T-helper 22 cell (primary cell): ENCODE measurements around the gene B3GALT6.

Source experiments
- DNase-seq: peaks from one replicate; pipeline ENCODE4 v3.0.0-alpha.2; 2020; ENCODE audit warnings: low read depth

B3GALT6 gene

DNA sequence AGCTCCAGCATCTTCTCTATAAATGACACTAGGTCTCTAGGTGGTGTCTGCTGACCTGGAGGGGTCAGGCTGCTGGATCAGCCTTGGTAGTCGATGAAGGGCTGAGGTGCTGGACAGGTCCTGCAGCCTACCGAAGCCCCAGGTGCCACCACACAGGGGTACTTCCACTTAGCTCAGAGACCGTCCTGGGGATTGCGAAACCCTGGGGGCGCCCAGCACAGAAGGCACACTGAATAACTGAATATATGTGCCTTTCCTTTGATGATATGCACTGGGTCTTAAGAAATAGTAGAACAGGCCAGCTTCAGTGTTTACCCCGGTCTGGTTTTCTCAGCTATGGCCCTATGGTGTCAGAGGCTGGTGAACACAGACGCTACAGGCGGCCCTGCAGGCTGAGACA is 30.7 kb downstream of the B3GALT6 start:
- DNase-seq, result no peak

DNA sequence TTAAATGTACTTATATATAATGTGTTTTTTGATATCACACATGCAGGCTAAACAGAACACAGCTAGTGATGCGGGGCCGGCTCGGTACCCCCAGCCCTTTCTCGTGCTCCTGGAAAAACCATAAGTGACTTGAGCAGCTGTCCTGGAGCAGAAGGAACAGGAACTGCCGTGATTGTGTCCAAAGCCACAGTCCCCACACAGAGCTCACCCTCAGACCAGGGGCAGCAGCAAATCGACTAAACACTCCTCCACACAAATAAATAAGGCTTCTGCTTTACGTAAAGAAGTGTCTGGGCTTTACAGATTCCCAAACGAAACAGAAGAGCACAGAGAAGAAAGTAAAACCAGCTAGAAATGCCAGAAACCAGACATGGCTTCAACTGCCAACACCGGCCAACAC is 32.0 kb downstream of the B3GALT6 start:
- DNase-seq, result no peak

DNA sequence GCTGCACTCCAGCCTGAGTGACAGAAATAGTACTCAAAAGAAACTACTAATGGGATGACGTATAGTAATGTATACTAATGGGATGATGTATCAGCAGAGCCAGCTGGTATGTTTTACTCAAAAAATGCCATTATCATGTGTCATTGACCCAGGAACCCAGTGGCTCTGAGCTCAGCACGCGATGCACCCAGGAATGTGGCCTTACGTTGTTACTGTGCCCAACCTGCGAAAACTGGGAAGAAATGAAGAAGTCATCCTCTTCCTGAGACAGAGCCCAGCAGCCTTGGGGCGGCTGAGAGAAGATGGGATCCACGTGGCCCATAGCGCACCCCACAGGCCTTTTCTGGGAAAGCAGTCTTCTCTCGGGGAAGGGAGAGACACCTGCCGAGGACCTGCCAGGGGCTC is 32.8 kb downstream of the B3GALT6 start:
- no peak for DNase-seq

DNA sequence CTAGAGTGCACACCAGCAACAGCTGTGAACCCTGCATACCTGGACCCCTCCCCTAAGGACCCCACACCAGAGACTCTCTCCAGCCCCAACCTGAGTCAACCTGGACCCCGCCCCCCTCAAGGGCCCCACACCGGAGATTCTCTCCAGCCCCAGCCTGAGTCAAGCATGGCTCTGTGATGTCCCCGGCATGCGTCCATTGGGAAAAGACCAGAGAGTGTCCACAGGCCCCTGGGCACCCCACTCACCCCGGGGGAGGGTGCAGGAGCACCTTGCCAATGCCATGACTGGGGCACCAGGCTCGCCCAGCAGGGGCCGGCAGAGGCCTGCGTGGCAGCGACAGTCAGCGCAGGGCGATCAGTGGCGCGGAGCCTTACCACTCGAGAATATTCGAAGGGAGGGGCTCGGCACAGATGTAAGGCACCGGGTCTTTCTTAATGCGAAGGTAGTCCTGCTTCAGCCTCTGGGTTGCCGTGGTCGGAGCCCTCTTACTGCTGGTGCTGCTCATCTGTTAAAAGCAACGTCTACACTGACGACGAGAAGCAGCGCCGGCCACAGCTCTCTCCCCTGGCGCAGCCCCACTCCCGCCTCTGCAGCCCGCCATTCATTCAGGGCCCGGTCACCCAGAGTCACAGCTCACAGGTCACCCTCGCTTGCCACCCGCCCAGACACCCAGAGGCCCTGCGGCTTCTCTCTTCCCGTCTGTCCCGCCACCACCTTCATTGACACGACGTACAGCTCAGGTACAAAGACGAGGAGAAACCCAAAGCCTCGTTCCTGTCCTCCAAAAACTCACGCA is 35.6 kb downstream of the B3GALT6 start:
- no peak for DNase-seq

DNA sequence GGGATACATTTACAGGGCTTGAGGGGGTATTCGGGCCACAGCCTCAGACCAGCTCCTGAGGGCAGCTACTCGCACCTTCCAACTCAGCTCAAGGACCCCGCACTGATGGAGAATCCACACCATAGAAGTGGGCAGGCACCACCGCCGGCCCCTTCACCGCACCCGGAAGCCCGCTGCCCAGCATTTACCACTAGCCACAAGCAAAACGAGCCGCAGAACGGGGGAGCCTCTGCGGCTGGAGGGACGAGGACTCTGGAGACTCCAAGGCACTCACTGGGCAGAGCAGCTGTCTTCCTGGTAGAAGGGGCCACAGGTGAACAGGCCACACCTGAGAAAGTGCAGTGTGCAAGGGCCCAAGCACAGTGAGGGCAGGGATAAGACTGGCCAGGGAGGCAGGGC is 36.2 kb downstream of the B3GALT6 start:
- DNase-seq, result no peak

DNA sequence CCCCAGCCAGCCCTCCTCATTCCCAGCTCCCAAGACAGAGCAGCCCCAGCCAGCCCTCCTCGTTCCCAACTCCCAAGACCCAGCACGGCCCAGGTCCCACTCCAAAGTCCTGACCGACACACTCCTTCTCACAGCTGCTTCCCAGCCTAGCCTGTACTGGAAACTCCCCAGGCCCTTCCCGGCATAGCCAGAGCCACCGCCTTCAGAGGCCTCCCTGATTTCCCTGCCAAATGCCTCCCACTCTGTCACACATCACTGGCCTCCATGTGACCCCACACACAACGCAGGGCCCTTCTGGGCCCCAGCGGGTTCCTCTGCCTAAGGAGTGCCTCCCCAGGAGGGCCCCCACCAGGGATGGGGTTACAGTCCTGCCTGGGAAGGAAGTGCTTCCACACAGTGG is 38.8 kb downstream of the B3GALT6 start:
- DNase-seq, result no peak

DNA sequence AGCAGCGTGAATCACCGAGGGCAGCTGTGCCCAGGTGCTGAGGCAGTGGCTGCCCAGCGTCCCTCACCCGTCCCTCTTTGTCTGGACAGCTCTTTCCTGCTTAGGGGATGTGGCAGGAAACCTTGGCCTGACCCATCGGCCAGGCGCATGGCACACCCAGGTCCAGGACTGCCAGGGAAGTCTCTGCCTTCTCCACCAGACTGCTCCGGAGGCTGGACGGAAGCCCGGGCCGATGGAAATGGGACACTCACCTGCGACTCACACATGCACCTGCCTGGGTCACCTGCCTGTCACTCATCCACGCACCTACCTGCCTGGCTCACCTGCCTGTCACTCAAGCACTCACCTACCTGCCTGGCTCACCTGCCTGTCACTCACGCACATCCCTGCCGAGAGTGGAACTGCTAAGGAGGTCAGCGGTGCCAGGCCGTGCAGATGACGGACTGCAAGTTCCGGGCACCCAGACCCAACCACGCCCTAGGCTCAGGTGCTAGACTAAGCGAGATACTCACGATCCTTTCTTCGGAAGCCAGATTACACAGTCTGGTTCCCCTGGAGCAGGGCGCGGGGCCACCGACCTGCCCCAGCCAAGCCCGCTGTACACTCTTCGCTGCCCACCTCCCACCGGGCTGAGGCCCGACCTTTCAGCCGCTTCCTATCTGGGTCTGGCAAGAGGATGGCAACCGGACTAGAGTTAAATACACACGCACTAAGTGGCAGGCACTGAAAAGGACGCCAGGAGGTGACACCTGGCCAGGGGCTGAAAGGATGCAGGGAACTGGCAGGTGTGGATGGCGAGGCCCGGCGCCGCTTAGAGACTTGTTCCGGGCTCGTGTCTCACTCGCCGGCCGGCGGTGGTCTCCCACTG is 40.5 kb downstream of the B3GALT6 start:
- no peak for DNase-seq

DNA sequence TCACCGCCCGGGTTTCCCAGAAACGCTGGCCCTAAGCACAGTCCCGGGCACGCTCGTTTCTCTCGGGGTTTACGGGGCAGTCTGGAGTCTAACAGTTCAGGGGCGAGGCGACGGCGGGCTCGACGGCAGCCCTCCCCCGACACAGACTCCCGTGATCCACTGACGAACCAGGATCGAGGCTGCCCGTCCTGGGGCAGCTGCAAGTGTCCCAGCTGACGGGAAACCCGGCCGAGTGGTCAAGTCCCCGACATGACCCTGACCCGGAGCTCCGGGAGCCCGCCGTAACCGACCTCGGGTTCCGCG is 41.1 kb downstream of the B3GALT6 start:
- no peak for DNase-seq

DNA sequence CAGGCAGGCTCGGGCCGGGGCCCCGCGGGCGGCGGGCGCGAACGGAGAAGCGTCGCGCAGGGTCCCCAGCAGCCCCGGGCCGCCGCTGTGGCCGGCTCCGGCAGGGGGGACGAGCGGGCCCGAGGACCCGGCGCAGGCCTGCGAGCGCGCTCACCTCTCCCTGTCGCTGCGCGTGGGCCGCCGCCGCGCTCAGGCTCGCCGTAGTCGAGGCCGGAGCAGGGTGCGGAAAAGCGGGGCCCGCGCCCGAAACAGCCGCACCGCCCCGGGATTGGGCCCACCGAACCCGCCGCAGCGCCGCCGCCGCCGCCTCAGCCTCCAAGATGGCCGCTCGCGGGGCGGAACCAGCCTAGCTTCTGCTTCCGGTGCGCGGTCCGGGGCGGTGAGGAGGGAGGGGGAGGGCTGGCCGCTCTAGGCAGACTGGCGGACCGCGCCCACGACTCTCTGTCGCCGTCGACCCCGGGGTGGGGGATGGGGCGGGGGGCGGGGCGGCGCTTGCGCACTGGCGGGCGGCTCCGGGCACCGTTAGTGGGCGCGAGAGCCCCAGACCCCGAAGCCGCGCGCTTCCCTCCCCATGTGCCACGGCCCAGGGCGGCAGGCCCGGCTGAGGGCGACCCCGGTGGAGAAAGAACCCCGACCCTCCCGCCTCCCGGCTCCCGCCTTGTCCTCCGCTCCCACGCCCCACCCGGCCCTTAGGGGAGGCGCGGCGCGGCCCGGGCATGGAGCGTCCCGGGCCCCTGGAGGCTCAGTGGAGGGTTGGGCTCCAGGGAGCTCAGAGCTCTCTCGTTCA is 41.7 kb downstream of the B3GALT6 start, which contains the start of gene UBE2J2:
UBE2J2 (minus strand) TSS at position 343 of the 787 bp plus-strand sequence. CDS start 5,862 bp downstream, outside the sequence.
- peak; percentile 92 for DNase-seq

DNA sequence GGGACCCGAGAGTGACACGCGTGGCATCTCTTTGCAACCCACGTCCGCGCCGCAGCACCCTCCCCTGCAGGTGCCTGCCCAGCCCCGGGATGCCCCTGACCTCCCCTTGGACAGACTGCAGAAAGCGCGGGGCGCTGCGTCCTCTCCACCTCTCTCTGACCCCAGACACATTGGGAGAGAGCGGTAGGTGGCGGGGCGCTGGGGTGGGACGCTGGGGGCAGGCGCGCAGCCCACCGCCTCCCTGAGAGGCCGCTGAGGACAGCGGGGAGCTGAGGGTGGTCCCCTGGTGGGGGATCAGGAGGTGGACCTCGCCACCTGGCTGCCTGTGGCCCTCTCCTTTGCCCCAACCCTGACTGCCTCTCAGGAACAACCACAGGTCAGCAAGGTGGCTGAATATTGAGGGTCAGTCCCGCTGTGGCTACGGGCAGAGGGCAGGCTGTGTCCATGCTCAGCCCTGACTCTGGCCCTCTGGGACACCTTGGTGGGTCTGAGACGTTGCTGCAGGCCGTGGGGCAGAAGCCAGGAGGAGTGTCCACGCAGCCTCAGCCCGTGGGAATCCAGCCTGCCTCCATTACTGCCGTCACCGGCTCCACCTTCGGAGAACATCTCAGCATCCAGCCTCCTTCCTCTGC is 42.4 kb downstream of the B3GALT6 start:
- no peak for DNase-seq

DNA sequence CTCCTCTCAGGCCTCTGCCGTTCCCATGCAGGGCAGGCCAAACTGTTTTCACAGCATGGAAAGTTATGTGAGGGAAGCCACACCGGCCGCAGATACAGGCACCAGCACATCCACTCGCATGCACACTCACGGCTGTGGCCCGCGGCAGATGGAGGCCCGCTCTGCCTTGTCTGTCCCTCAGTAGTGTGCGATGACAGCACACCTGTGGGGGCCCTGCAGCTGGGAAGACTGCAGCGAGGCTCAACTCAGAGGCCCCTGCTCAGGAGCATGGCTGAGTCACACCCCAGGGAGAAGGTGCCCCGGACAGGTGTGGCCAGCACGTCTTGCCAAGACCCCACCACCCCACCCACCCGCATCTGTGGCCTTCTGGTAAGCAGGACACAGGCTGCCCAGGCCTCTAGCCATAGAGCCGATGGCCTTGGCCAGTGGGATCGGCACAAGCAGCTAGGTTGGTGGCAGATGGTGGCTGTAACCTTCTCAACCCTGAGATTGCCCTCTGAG is 42.9 kb downstream of the B3GALT6 start:
- DNase-seq, result no peak

DNA sequence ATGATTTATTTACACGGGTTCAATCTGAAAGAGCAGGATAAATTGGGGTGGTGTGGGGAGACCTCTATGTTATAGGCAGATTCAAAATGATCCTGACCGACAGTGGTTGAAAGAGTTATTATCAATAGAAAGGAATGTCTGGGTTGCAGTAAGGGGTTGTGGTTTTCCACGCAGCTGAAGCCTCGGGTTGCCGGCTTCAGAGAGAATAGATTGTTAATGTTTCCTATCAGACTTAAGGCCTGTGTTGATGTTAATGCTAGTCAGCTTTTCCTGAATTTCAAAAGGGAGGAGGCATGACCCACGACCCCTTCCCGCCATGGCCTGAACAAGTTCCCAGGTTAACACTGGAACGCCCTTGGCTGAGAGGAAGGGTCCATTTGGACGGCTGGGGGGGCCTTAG is 43.8 kb downstream of the B3GALT6 start:
- DNase-seq, result no peak

DNA sequence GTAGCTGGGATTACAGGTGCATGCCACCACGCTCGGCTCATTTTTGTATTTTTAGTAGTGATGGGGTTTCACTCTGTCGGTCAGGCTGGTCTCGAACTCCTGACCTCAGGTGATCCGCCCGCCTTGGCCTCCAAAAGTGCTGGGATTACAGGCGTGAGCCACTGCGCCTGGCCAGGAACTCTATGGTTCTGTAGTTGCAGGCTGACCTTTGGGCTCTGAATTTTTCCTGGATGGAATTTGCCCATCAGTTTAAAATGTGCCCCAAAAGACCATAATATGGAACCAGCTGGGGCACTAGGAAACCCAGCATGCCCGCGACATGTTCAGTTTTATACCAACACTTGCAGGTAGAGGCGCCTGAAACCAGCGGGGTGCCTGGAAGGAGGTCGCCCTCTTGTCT is 46.6 kb downstream of the B3GALT6 start:
- DNase-seq, result no peak

DNA sequence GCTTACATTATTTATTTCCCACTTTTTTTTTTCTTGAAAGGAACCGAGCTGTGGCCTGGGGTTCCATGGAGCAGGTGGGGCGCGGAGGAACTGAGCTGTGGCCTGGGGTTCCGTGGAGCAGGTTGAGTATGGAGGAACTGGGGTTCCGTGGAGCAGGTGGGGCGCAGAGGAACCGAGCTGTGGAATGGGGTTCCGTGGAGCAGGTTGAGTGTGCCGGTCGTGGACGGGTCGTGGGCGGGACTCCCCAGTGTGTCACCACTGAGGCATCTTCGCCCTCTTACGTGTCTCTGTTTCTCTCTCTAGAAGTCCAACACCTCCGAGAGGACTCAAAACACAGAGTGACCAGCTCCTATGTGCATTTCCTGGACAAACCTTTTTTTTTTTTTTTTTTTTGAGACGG is 47.0 kb downstream of the B3GALT6 start:
- DNase-seq, result no peak

DNA sequence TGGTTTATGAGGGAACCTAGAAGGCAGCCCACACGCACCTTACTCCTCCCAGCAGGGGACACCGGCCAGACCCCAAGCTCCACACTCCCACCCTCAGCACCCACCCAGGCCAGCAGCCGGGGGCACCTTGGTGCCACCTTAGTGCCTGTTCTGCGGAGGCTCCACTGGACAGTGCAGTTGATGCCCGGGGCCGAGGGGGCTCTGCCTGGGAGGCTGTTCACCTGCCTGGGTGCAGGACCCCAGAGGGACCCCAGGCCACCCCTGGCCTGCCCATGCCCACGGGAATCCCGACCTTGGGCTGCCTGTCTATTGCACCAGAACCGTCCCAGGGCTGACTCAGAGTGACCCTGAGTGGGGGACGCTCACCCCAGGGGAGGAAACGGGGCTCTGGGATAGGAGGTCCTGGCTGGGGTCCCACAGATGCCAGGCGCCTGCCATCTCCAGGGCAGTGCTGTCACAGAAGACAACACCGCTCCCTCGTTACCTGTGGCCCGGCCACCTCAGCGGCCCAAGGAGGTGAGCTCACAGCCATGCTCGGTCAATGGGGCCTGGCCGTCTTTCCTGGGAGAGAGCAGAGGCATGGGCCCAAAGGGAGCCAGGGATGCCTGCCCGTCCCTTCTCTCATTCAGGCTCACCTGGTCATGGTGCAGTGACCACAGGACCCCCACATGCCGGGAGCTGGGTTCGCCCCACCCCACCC is 48.9 kb downstream of the B3GALT6 start:
- DNase-seq, result no peak

DNA sequence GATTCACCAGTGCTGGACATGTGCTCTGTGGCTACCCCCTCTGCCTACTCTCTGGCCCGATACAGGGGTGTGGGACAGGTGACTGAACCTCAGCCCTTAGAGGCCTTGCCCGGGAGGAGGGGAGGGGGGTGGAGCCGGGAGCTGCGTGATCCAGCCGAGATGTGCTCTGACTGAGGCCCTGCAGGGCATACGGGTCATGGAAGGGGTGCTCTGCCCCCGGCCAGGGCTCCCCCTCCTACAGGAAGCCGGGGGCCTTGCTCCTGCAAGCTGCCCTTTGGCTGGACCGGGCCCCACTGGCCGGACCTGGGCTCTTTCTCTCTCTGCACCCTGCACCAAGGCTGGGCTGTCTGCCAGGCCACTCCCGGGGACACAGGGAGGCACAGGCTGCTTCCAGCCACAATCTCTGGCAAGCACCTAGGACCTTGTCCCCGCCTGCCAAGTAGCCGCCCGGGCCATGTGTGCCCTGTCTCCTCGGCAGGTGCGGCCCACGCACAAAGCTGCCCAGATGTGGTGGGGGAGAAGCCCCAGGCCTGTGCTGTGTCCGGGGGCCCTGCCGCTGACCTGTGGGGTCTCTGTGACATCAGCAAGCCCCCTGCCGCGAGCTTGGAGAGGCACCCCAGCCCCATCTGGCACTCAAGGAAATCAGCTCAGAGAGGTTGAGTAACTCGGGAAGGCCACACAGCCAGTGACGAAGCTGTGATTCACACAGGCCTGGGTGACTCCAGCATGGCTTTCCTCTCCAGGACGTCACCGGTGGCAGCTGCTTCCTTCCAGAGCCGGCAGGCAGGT is 49.7 kb downstream of the B3GALT6 start:
- DNase-seq, result no peak

DNA sequence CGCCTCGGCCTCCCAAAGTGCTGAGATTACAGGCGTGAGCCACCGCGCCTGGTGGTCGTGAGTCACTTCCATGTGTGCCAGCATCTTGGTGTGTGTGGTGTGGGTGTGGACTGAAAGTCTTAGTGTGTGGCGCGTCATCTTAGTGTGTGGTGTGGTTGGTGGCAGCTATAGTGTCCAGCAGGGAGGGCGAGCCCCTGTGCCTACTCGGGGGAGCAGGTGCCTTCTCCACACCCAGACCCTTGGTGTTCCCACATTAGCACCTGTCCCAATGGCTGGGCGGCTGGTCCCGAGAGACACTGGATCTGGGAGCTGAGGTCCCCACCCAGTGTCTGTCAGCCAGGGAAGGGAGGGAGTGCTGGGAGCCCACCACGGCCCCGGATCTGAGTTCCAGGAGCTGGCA is 51.0 kb downstream of the B3GALT6 start:
- no peak for DNase-seq

DNA sequence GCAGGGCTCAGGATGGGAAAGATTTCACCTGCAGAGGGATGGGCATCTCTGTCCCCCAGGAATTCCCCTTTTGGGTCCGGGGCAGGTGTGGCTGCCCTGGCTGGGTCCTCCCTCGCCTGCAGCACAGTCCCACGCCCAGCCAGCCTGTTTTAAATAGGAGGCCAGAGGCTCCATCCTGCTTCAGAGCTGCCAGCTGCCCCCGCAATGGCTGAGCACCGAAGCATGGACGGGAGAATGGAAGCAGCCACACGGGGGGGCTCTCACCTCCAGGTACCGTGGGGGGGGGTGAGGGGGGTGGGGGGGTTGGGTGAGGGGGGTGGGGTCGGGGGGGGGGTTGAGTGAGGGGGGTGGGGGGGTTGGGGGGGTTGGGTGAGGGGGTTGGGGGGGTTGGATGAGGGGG is 51.8 kb downstream of the B3GALT6 start:
- DNase-seq, result no peak
